SK-N-SH (cell line): ENCODE results near the gene YPEL3. TPM values are rescaled to one million over a fixed set of nuclear protein-coding genes. Genes with fewer than 3 reads are reported as not detected.

Source experiments
- CTCF ChIA-PET: fragments of 300-600, 350-600 bp; formaldehyde crosslinking; extraction: SDS; loops from one replicate; lab custom pipeline; 2021; lab: Yijun Ruan, JAX
- POLR2A ChIA-PET: fragments of 350-600 bp; sonication (Branson Sonifier 250); formaldehyde crosslinking; extraction: SDS; loops from one replicate; lab custom pipeline; 2020; ENCODE audit warnings: antibody characterized with exemption, inconsistent platforms; lab: Yijun Ruan, JAX
- DNase-seq: peaks from one replicate; pipeline ENCODE4 v3.0.0; 2012
- H2AFZ ChIP-seq: fragments of 200-600 bp; sonication (generic); 2 replicates; pipeline ENCODE4 v1.8.1; 2016; ENCODE audit warnings: antibody characterized with exemption, mild to moderate bottlenecking, low read depth
- H3F3A ChIP-seq: fragments of 200-600 bp; sonication (generic); replicated peaks from 2 replicates; pipeline ENCODE3; 2016; ENCODE audit warnings: antibody characterized with exemption, mild to moderate bottlenecking; ENCODE audit not compliant: insufficient read depth
- H3K27ac ChIP-seq, 2 experiments: fragments of 200-500 bp in 1 of 2; fragments of 200-600 bp in 1 of 2; sonication (Bioruptor generic) in 1 of 2; sonication (generic), shearing (Covaris generic) in 1 of 2; 2 replicates each; pipeline versions ENCODE4 v1.5.1 to v1.6.1; 2014 to 2016; ENCODE audit warnings: low read depth in 2 of 2, inconsistent platforms in 1 of 2, low read length in 1 of 2, mild to moderate bottlenecking in 1 of 2, mixed read lengths in 1 of 2
- H3K27me3 ChIP-seq: fragments of 200-600 bp; sonication (generic), shearing (Covaris generic); 2 replicates; pipeline ENCODE4 v1.6.1; 2016; ENCODE audit warnings: mixed run types; ENCODE audit not compliant: insufficient read depth
- H3K36me3 ChIP-seq, 2 experiments: fragments of 200-500 bp in 1 of 2; fragments of 200-600 bp in 1 of 2; sonication (Bioruptor generic) in 1 of 2; sonication (generic) in 1 of 2; replicated peaks in 1 of 2; 2 replicates each; pipeline versions ENCODE3 to v1.5.1; 2014 to 2016; ENCODE audit warnings: low read length in 1 of 2, mild to moderate bottlenecking in 1 of 2; ENCODE audit not compliant: insufficient read depth in 2 of 2, control insufficient read depth in 1 of 2
- H3K4me1 ChIP-seq, 2 experiments: fragments of 200-500 bp in 1 of 2; fragments of 200-600 bp in 1 of 2; sonication (Bioruptor generic) in 1 of 2; sonication (generic), shearing (Covaris generic) in 1 of 2; 2 replicates each; pipeline versions ENCODE4 v1.5.1 to v1.6.1; 2014 to 2016; ENCODE audit warnings: low read depth in 1 of 2, low read length in 1 of 2, mixed run types in 1 of 2; ENCODE audit not compliant: insufficient read depth in 2 of 2, control insufficient read depth in 1 of 2
- H3K4me2 ChIP-seq: fragments of 200-600 bp; sonication (generic), shearing (Covaris generic); 2 replicates; pipeline ENCODE4 v1.6.1; 2017; ENCODE audit warnings: mixed run types
- H3K4me3 ChIP-seq, 2 experiments: fragments of 200-500 bp in 1 of 2; fragments of 200-600 bp in 1 of 2; sonication (Bioruptor generic) in 1 of 2; sonication (generic), shearing (Covaris generic) in 1 of 2; 2 replicates each; pipeline versions ENCODE4 v1.5.1 to v1.8.1; 2014 to 2016; ENCODE audit warnings: low read depth in 2 of 2, inconsistent platforms in 1 of 2, low read length in 1 of 2, mild to moderate bottlenecking in 1 of 2, mixed read lengths in 1 of 2, moderate library complexity in 1 of 2
- H3K79me2 ChIP-seq: fragments of 200-600 bp; sonication (generic); 2 replicates; pipeline ENCODE4 v1.8.1; 2017; ENCODE audit warnings: mild to moderate bottlenecking; ENCODE audit not compliant: insufficient read depth
- H3K9ac ChIP-seq: fragments of 200-600 bp; sonication (generic); 2 replicates; pipeline ENCODE4 v1.6.1; 2017; ENCODE audit warnings: mixed run types
- H3K9me2 ChIP-seq: fragments of 200-600 bp; sonication (generic); 2 replicates; pipeline ENCODE4 v1.6.1; 2017; ENCODE audit warnings: mixed run types
- H3K9me3 ChIP-seq: fragments of 200-600 bp; sonication (generic); 2 replicates; pipeline ENCODE4 v1.6.1; 2017; ENCODE audit warnings: mixed run types, mild to moderate bottlenecking, moderate library complexity
- H4K20me1 ChIP-seq: fragments of 200-600 bp; sonication (generic); 2 replicates; pipeline ENCODE4 v1.6.1; 2017; ENCODE audit warnings: mild to moderate bottlenecking, mixed run types; ENCODE audit not compliant: insufficient read depth
- ELF1 ChIP-seq: IDR thresholded peaks from 2 replicates; pipeline ENCODE4 v1.4.0; 2012
- EP300 ChIP-seq, 2 experiments: IDR thresholded peaks; 2 replicates each; pipeline versions ENCODE4 v1.4.0 to v1.6.1; 2012; ENCODE audit warnings: borderline replicate concordance in 1 of 2, low read depth in 1 of 2, low read length in 1 of 2
- JUND ChIP-seq: IDR thresholded peaks from 2 replicates; pipeline ENCODE4 v1.4.0; 2012
- RCOR1 ChIP-seq: fragments of 150-350 bp; IDR thresholded peaks from 2 replicates; pipeline ENCODE4 v1.6.1; 2017; ENCODE audit warnings: antibody characterized with exemption, low read length
- SIN3A ChIP-seq: IDR thresholded peaks from 2 replicates; pipeline ENCODE4 v1.6.1; 2012; ENCODE audit warnings: low read depth, mild to moderate bottlenecking, low read length, moderate library complexity, borderline replicate concordance
- WGBS: methylation state at CpG from one replicate; pipeline ENCODE4 v1.1.6; 2017; ENCODE audit warnings: low lambda C conversion rate; 5-methylcytosine and 5-hydroxymethylcytosine counted together
- polyA plus RNA-seq, 3 experiments: library from polyadenylated mRNA; depleted of rRNA; stranded (reverse); fragments of >200 nt; gene quantifications; 2 replicates each; pipeline ENCODE4 v1.2.3, GENCODE V29; 2012
- TF ChIP-seq, protein P1 (sequence below): fragments of 200-600 bp; sonication (generic); IDR thresholded peaks from 2 replicates; pipeline ENCODE4 v1.6.1; 2017; ENCODE audit warnings: antibody characterized with exemption, mild to moderate bottlenecking, moderate library complexity
- TF ChIP-seq, protein P2 (sequence below): IDR thresholded peaks from 2 replicates; pipeline ENCODE4 v1.6.1; 2012; ENCODE audit warnings: mild to moderate bottlenecking, low read depth, low read length, moderate library complexity

The YPEL3 gene
- polyA plus RNA-seq, 1 of the 3 experiments (the other 2 are of a cell fraction): 36.6 TPM

DNA sequence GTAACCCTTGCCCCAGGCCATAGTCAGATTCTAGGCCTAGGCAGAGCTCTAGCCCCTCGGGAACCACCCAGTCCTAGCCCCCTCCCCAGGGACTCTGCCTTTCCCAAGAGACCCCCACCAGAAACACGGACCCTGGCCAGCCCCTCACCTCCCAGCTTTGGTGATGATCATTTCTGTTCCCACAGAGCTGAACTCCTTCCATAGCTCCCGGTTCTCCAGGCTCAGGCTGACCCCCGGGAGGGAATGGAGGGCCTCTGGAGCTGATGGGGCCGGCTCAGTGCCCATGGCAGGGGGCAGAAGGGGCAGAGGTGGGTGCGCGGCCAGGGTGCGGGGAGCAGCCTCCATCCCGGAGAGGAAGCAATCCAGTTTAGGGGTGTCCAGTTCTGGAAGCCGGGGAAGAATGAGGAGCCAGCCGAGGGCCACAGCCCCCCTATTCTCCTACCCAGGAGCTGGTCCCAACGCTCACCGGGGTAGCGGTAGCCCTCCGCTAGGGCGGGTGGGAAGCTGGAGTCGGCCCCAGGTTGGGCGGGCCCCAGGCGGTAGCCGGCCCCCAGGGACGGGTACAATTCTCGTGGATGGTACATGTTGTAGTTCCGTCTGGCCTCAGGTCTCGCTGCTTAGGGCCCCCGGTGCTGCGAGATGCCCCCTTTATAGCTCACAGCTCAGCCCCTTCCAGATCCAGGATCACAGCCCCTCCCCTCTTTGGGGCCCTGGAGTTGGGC is 5.2 kb downstream of the YPEL3 start:
- Histone ChIP-seq H2AFZ (no peak overlapping the region), H3K4me2 (peak overlapping the region; percentile 92; the same call in 1 of the 2 replicates), H3K9ac (no peak overlapping the region), H3K79me2 (peaks cover 4% of the 10 kb centered on the region; the same call in 1 of the 2 replicates), H4K20me1 (no peaks in the 10 kb centered on the region), H3K9me2 (no peaks in the 10 kb centered on the region), H3K4me1 (peaks cover 5 to 30% of the 10 kb centered on the region in 2 experiments; a peak in 2 of 4 replicates), H3K9me3 (no peaks in the 10 kb centered on the region), H3K4me3 (no peak overlapping the region), H3K27ac (no peak overlapping the region; a peak in 1 of 4 replicates), H3F3A (peaks cover 31% of the 10 kb centered on the region), H3K36me3 (peaks cover 0 to under 1% of the 10 kb centered on the region in 2 experiments), H3K27me3 (no peaks in the 10 kb centered on the region)
- DNase-seq: no peak
- WGBS: 91% methylated on average over 12 of the region's 26 CpGs
- CTCF ChIA-PET: interaction anchor here (1.0 to 5.5 kb wide), 18 partner anchors 9 to 327 kb away, joined by 3 to 68 read pairs (median 9); partner anchors contain the start of genes ALDOA, GDPD3, MAPK3 and PPP4C
- POLR2A ChIA-PET: interaction anchor here (1.0 to 6.9 kb wide), 2 partner anchors 11 to 26 kb away, joined by 3 to 57 read pairs; partner anchors contain the start of gene ALDOA
- TF ChIP-seq, protein P1, sequence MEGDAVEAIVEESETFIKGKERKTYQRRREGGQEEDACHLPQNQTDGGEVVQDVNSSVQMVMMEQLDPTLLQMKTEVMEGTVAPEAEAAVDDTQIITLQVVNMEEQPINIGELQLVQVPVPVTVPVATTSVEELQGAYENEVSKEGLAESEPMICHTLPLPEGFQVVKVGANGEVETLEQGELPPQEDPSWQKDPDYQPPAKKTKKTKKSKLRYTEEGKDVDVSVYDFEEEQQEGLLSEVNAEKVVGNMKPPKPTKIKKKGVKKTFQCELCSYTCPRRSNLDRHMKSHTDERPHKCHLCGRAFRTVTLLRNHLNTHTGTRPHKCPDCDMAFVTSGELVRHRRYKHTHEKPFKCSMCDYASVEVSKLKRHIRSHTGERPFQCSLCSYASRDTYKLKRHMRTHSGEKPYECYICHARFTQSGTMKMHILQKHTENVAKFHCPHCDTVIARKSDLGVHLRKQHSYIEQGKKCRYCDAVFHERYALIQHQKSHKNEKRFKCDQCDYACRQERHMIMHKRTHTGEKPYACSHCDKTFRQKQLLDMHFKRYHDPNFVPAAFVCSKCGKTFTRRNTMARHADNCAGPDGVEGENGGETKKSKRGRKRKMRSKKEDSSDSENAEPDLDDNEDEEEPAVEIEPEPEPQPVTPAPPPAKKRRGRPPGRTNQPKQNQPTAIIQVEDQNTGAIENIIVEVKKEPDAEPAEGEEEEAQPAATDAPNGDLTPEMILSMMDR: no peak

DNA sequence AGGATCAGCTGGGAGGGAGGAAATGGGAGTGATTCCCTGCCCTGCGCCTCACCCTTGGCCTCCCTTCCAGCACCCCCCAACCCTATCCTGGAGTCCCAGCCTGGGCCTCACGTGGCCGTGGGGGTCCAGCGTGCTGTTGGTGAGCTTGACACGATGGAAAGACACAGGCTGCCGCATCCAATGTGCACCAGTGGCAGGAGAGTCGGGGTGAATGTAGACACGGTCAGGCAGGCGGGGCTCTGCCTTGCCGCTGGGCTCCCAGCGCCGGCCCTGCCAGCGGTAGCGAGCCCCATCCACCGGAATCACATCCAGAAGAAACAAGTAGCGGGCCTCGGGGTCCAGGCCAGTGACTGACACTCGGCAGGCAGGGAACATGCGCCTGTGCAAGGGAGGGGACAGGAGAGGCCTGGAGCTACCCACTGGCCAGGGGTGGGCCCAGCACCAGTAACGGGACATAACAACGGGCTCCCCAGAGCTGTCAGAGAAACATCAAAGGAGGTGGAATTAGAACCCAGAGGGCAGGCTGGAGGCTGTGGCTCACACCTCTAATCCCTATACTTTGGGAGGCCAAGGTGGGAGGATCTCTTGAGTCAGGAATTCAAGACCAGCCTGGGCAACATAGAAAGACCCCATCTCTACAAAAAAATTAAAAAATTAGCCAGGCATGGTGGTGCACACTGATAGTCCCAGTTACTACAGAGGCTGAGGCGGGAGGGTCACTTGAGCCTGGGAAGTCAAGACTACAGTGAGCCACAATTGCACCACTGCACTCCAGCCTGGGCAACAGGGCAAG is 7.0 kb downstream of the YPEL3 start:
- TF ChIP-seq ELF1: no peak
- TF ChIP-seq, protein P2, sequence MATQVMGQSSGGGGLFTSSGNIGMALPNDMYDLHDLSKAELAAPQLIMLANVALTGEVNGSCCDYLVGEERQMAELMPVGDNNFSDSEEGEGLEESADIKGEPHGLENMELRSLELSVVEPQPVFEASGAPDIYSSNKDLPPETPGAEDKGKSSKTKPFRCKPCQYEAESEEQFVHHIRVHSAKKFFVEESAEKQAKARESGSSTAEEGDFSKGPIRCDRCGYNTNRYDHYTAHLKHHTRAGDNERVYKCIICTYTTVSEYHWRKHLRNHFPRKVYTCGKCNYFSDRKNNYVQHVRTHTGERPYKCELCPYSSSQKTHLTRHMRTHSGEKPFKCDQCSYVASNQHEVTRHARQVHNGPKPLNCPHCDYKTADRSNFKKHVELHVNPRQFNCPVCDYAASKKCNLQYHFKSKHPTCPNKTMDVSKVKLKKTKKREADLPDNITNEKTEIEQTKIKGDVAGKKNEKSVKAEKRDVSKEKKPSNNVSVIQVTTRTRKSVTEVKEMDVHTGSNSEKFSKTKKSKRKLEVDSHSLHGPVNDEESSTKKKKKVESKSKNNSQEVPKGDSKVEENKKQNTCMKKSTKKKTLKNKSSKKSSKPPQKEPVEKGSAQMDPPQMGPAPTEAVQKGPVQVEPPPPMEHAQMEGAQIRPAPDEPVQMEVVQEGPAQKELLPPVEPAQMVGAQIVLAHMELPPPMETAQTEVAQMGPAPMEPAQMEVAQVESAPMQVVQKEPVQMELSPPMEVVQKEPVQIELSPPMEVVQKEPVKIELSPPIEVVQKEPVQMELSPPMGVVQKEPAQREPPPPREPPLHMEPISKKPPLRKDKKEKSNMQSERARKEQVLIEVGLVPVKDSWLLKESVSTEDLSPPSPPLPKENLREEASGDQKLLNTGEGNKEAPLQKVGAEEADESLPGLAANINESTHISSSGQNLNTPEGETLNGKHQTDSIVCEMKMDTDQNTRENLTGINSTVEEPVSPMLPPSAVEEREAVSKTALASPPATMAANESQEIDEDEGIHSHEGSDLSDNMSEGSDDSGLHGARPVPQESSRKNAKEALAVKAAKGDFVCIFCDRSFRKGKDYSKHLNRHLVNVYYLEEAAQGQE: no peak
- TF ChIP-seq RCOR1: no peak
- TF ChIP-seq SIN3A: no peak
- no peak for TF ChIP-seq EP300 (IDR thresholded peaks at IDR 0.05; ENCODE audit: borderline replicate concordance in 1 of 2, low read depth in 1 of 2, low read length in 1 of 2)
- TF ChIP-seq JUND: no peak
- no peak overlapping the region for H3K4me3 ChIP-seq
- H3K79me2 ChIP-seq: no peaks in the 10 kb centered on the region
- WGBS: 92% methylated on average over 17 of the region's 22 CpGs
- H3K36me3 ChIP-seq: peaks cover 5 to 14% of the 10 kb centered on the region in 2 experiments
- H2AFZ ChIP-seq: no peak overlapping the region
- POLR2A ChIA-PET: interaction anchor here (1.0 to 6.9 kb wide), 2 partner anchors 12 to 24 kb away, joined by 3 to 57 read pairs; partner anchors contain the start of gene ALDOA
- H3K27ac ChIP-seq: no peak overlapping the region; a peak in 1 of 4 replicates
- H3K4me1 ChIP-seq: peaks cover 5 to 23% of the 10 kb centered on the region in 2 experiments; a peak in 2 of 4 replicates
- CTCF ChIA-PET: interaction anchor here (0.7 to 5.5 kb wide), 3 partner anchors 23 to 47 kb away, joined by 3 to 49 read pairs (median 4); partner anchors contain the start of gene GDPD3
- H3K27me3 ChIP-seq: no peaks in the 10 kb centered on the region
- no peak overlapping the region for H3K4me2 ChIP-seq
- H3K9ac ChIP-seq: no peak overlapping the region
- peaks cover 39% of the 10 kb centered on the region for H3F3A ChIP-seq
- H3K9me3 ChIP-seq: no peaks in the 10 kb centered on the region
- DNase-seq: no peak
- H4K20me1 ChIP-seq: no peaks in the 10 kb centered on the region
- H3K9me2 ChIP-seq: no peaks in the 10 kb centered on the region
